HepG2 (cell line): Measurements from ENCODE around the gene RNF208. TPM values are rescaled to one million over a fixed set of nuclear protein-coding genes. Genes with fewer than 3 reads are reported as not detected.
A peak's percentile ranks its signal among the peaks of the same experiment; 100 is the strongest.

Source experiments
- CBFB ChIP-seq: sonication (generic); formaldehyde crosslinking; IDR thresholded peaks from 2 replicates; pipeline ENCODE4 v1.4.0; 2020; ENCODE audit warnings: missing genetic modification reagents
- EHMT2 ChIP-seq: fragments of 200-600 bp; sonication (generic); IDR thresholded peaks from 2 replicates; pipeline ENCODE4 v1.7.0; 2017; ENCODE audit warnings: antibody characterized with exemption, low read depth, low read length, borderline replicate concordance
- MAZ ChIP-seq, 2 experiments: sonication (generic) in 1 of 2; formaldehyde crosslinking in 1 of 2; IDR thresholded peaks; 2 replicates each; pipeline versions ENCODE4 v1.5.0 to v1.6.1; 2012 to 2020; ENCODE audit warnings: low read depth in 2 of 2, mild to moderate bottlenecking in 2 of 2, borderline replicate concordance in 1 of 2, improper control_type of control experiment in 1 of 2, low read length in 1 of 2, missing genetic modification reagents in 1 of 2, moderate library complexity in 1 of 2
- NCOA2 ChIP-seq: sonication (generic); formaldehyde crosslinking; IDR thresholded peaks from 2 replicates; pipeline ENCODE4 v1.8.0; 2022; ENCODE audit warnings: inconsistent platforms
- RELA ChIP-seq: sonication (generic); formaldehyde crosslinking; IDR thresholded peaks from 2 replicates; pipeline ENCODE4 v1.4.0; 2020; ENCODE audit warnings: missing genetic modification reagents
- SKI ChIP-seq: fragments of 450-650 bp; IDR thresholded peaks from one replicate; pipeline ENCODE4 v1.6.1; 2018; ENCODE audit warnings: mild to moderate bottlenecking; ENCODE audit not compliant: partially characterized antibody
- TIGD3 ChIP-seq: sonication (generic); formaldehyde crosslinking; IDR thresholded peaks from 2 replicates; pipeline ENCODE4 v1.5.1; 2020; ENCODE audit warnings: mild to moderate bottlenecking, missing genetic modification reagents, borderline replicate concordance
- TRIM24 ChIP-seq: sonication (generic); formaldehyde crosslinking; IDR thresholded peaks from 2 replicates; pipeline ENCODE4 v1.8.0; 2022; ENCODE audit warnings: mild to moderate bottlenecking, missing genetic modification reagents
- U2AF2 ChIP-seq: fragments of 200-400 bp; formaldehyde crosslinking; IDR thresholded peaks from 2 replicates; pipeline ENCODE4 v1.6.1; 2017; ENCODE audit warnings: low read depth, mild to moderate bottlenecking, low read length
- ZBTB37 ChIP-seq: sonication (generic); formaldehyde crosslinking; IDR thresholded peaks from 2 replicates; pipeline ENCODE4 v1.4.0; 2020; ENCODE audit warnings: mild to moderate bottlenecking, missing genetic modification reagents
- ZBTB7B ChIP-seq: sonication (generic); formaldehyde crosslinking; IDR thresholded peaks from 2 replicates; pipeline ENCODE4 v1.4.0; 2020; ENCODE audit warnings: missing genetic modification reagents
- ZFY ChIP-seq: sonication (generic); formaldehyde crosslinking; IDR thresholded peaks from 2 replicates; pipeline ENCODE4 v1.4.0; 2020; ENCODE audit warnings: missing genetic modification reagents
- ZKSCAN8 ChIP-seq: IDR thresholded peaks from 2 replicates; pipeline ENCODE4 v1.6.1; 2016; ENCODE audit warnings: borderline replicate concordance, missing genetic modification reagents, missing compliant biosample characterization
- ZMYM2 ChIP-seq: sonication (generic); formaldehyde crosslinking; IDR thresholded peaks from 2 replicates; pipeline ENCODE4 v1.8.0; 2022; ENCODE audit warnings: mild to moderate bottlenecking, missing genetic modification reagents
- ZNF253 ChIP-seq: sonication (generic); formaldehyde crosslinking; IDR thresholded peaks from 2 replicates; pipeline ENCODE4 v1.8.0; 2022; ENCODE audit warnings: mild to moderate bottlenecking, missing genetic modification reagents, borderline replicate concordance
- ZNF280D ChIP-seq: sonication (generic); formaldehyde crosslinking; IDR thresholded peaks from 2 replicates; pipeline ENCODE4 v1.5.1; 2020; ENCODE audit warnings: mild to moderate bottlenecking, missing genetic modification reagents
- ZNF281 ChIP-seq: sonication (generic); formaldehyde crosslinking; IDR thresholded peaks from 2 replicates; pipeline ENCODE4 v1.4.0; 2020; ENCODE audit warnings: missing genetic modification reagents, borderline replicate concordance
- ZNF460 ChIP-seq: sonication (generic); formaldehyde crosslinking; IDR thresholded peaks from 2 replicates; pipeline ENCODE4 v1.5.1; 2020; ENCODE audit warnings: missing genetic modification reagents, mild to moderate bottlenecking, borderline replicate concordance
- ZNF543 ChIP-seq: sonication (generic); formaldehyde crosslinking; IDR thresholded peaks from 2 replicates; pipeline ENCODE4 v1.4.0; 2020; ENCODE audit warnings: mild to moderate bottlenecking, missing genetic modification reagents
- ZNF761 ChIP-seq: sonication (generic); formaldehyde crosslinking; conservative IDR thresholded peaks from 2 replicates; pipeline ENCODE4 v1.4.0; 2020; ENCODE audit warnings: mild to moderate bottlenecking, missing genetic modification reagents
- ZSCAN12 ChIP-seq: sonication (generic); formaldehyde crosslinking; IDR thresholded peaks from 2 replicates; pipeline ENCODE4 v1.9.0; 2021; ENCODE audit warnings: mild to moderate bottlenecking, missing genetic modification reagents
- polyA plus RNA-seq, 8 experiments: library from polyadenylated mRNA; depleted of rRNA in 3 of 8; stranded (reverse) in 7 of 8; unstranded in 1 of 8; fragments of >200 nt; fragmentation: Illumina TruSeq in 4 of 8; extraction: Trizol in 4 of 8; gene quantifications; 2 replicates each; pipeline versions ENCODE4 v1.2.1 to v1.2.3, GENCODE V29; 2011 to 2016; ENCODE audit warnings: low read depth in 4 of 8, missing spikeins in 1 of 8, mixed read lengths in 1 of 8; ENCODE audit not compliant: insufficient read depth in 1 of 8
- total RNA-seq, 5 experiments: library from RNA; depleted of rRNA; stranded (reverse); fragments of >200 nt; fragmentation: Illumina TruSeq; extraction: Trizol; gene quantifications; 2 replicates each; pipeline ENCODE4 v1.2.3, GENCODE V29; 2016; ENCODE audit warnings: low read depth in 1 of 5

RNF208 gene
- total and polyA plus RNA-seq, 2 of the 13 experiments (the other 11 are each of a cell fraction or from before 2014, with no cell fraction given): 1.6 to 2.1 TPM

GRCh38 chr9:137236238-137236935, 14.3 kb upstream of the RNF208 start (continued):
- TF ChIP-seq EHMT2: no peak
- TF ChIP-seq TRIM24: no peak
- peak; percentile 42; the same call in 1 of the 2 replicates for TF ChIP-seq ZKSCAN8
- peak; percentile 63; the same call in 1 of the 2 replicates for TF ChIP-seq MAZ (IDR thresholded peaks at IDR 0.05; ENCODE audit: borderline replicate concordance, low read depth, low read length)
- peak; percentile 87 for TF ChIP-seq MAZ (CRISPR knock-in tag; IDR thresholded peaks at IDR 0.05; ENCODE audit: low read depth)
- TF ChIP-seq RELA (CRISPR knock-in tag): no peak; the same call in 1 of the 2 replicates
- peak; percentile 67 for TF ChIP-seq ZFY (CRISPR knock-in tag)
- no peak for TF ChIP-seq ZNF761 (CRISPR knock-in tag)
- TF ChIP-seq ZNF543 (CRISPR knock-in tag): no peak; the same call in 1 of the 2 replicates
- TF ChIP-seq ZBTB37 (CRISPR knock-in tag): no peak
- TF ChIP-seq ZNF280D (CRISPR knock-in tag): peak; percentile 80
- peak; percentile 89 for TF ChIP-seq ZBTB7B
- TF ChIP-seq TIGD3 (CRISPR knock-in tag): no peak
- peak; percentile 41; the same call in 1 of the 2 replicates for TF ChIP-seq ZNF281 (CRISPR knock-in tag)
- TF ChIP-seq ZNF460 (CRISPR knock-in tag): no peak
- TF ChIP-seq ZNF253 (CRISPR knock-in tag): no peak
- no peak for TF ChIP-seq ZSCAN12 (CRISPR knock-in tag)
- TF ChIP-seq SKI: peak; percentile 86
- TF ChIP-seq ZMYM2 (CRISPR knock-in tag): peak; percentile 30; the same call in 1 of the 2 replicates
- TF ChIP-seq CBFB (CRISPR knock-in tag): no peak
- no peak; the same call in 1 of the 2 replicates for TF ChIP-seq NCOA2 (CRISPR knock-in tag)
- TF ChIP-seq U2AF2: no peak
